PC-9 (cell line): ENCODE results near the gene SLIRP.

Experiments used
- CTCF ChIP-seq: fragments of 200-600 bp; sonication (generic); conservative IDR thresholded peaks from 2 replicates; pipeline ENCODE4 v1.6.1; 2017; ENCODE audit warnings: mixed run types, antibody characterized with exemption, mild to moderate bottlenecking, moderate library complexity
- EZH2 ChIP-seq: fragments of 200-600 bp; sonication (generic); IDR thresholded peaks from 2 replicates; pipeline ENCODE4 v1.8.0; 2017; ENCODE audit warnings: antibody characterized with exemption, low read depth

- TF ChIP-seq CTCF (no peak), EZH2 (no peak)
These were observed 40.6 kb upstream of the SLIRP start for GRCh38 chr14:77667331-77667730.
